PC-9 (cell line): ENCODE measurements around the gene IRX4. TPM values are rescaled to one million over a fixed set of nuclear protein-coding genes. Genes with fewer than 3 reads are reported as not detected.

Source experiments
- BruUV-seq: library from RNA; stranded (reverse); fragments of 400-500 nt; replicated peaks from 2 replicates; lab custom pipeline; 2021; lab: Mats Ljungman, UMichigan
- CTCF ChIA-PET: fragments of 300-600 bp; sonication (Branson Sonifier 250); formaldehyde crosslinking; loops from one replicate; lab custom pipeline; 2022; ENCODE audit warnings: antibody characterized with exemption; lab: Charles Lee
- POLR2A ChIA-PET: fragments of 300-600 bp; sonication (Branson Sonifier 250); formaldehyde crosslinking; loops from one replicate; lab custom pipeline; 2022; ENCODE audit warnings: antibody characterized with exemption; ENCODE audit not compliant: unreplicated experiment; lab: Charles Lee
- DNase-seq, 2 experiments: peaks; one replicate each; pipeline versions ENCODE4 v3.0.0 to v3.0.0-alpha.2; 2015 to 2022; ENCODE audit warnings: mixed read lengths in 1 of 2
- H2AFZ ChIP-seq: fragments of 200-600 bp; sonication (generic); 2 replicates; pipeline ENCODE4 v1.8.1; 2017; ENCODE audit warnings: antibody characterized with exemption
- H3F3A ChIP-seq: fragments of 200-600 bp; sonication (generic); 2 replicates; pipeline ENCODE4 v1.8.1; 2017; ENCODE audit warnings: antibody characterized with exemption, mild to moderate bottlenecking, low read depth; ENCODE audit not compliant: insufficient read depth
- H3K27ac ChIP-seq: fragments of 200-600 bp; sonication (generic); 2 replicates; pipeline ENCODE4 v1.6.1; 2016; ENCODE audit warnings: mixed run types
- H3K27me3 ChIP-seq: fragments of 200-600 bp; sonication (generic); 2 replicates; pipeline ENCODE4 v1.6.1; 2016; ENCODE audit warnings: low read depth, mixed run types; ENCODE audit not compliant: insufficient read depth
- H3K36me3 ChIP-seq: fragments of 200-600 bp; sonication (generic); 2 replicates; pipeline ENCODE4 v1.6.1; 2016; ENCODE audit warnings: low read depth, mixed run types
- H3K4me1 ChIP-seq: fragments of 200-600 bp; sonication (generic); replicated peaks from 2 replicates; pipeline ENCODE4 v1.6.1; 2016; ENCODE audit warnings: mixed run types; ENCODE audit not compliant: insufficient read depth
- H3K4me2 ChIP-seq: fragments of 200-600 bp; sonication (generic); 2 replicates; pipeline ENCODE4 v1.6.1; 2017; ENCODE audit warnings: mixed run types
- H3K4me3 ChIP-seq: fragments of 200-600 bp; sonication (generic); 2 replicates; pipeline ENCODE4 v1.6.1; 2016; ENCODE audit warnings: mixed run types
- H3K79me2 ChIP-seq: fragments of 200-600 bp; sonication (generic); 2 replicates; pipeline ENCODE4 v1.6.1; 2017; ENCODE audit warnings: low read depth, mixed run types
- H3K9me2 ChIP-seq: fragments of 200-600 bp; sonication (generic); 2 replicates; pipeline ENCODE4 v1.8.1; 2017; ENCODE audit warnings: mild to moderate bottlenecking; ENCODE audit not compliant: insufficient read depth
- H3K9me3 ChIP-seq: fragments of 200-600 bp; sonication (generic); 2 replicates; pipeline ENCODE4 v1.8.1; 2016; ENCODE audit warnings: low read depth; ENCODE audit not compliant: insufficient read depth
- H4K20me1 ChIP-seq: fragments of 200-600 bp; sonication (generic); 2 replicates; pipeline ENCODE4 v1.8.1; 2017; ENCODE audit not compliant: insufficient read depth
- EZH2 ChIP-seq: fragments of 200-600 bp; sonication (generic); IDR thresholded peaks from 2 replicates; pipeline ENCODE4 v1.8.0; 2017; ENCODE audit warnings: antibody characterized with exemption, low read depth
- intact Hi-C: fragments of 100-400 bp; cut with micrococcal nuclease; formaldehyde crosslinking; loops from one replicate; pipeline ENCODE4 v1.10.0; 2022; ENCODE audit not compliant: unreplicated experiment
- total RNA-seq: library from RNA; stranded (reverse); gene quantifications from 2 replicates; pipeline ENCODE4 v1.2.3, GENCODE V29; 2021
- TF ChIP-seq, protein P1 (sequence below): fragments of 200-600 bp; sonication (generic); conservative IDR thresholded peaks from 2 replicates; pipeline ENCODE4 v1.6.1; 2017; ENCODE audit warnings: mixed run types, antibody characterized with exemption, mild to moderate bottlenecking, moderate library complexity

The IRX4 gene
- total RNA-seq, 1 experiment from 2014 or later: not detected

- H3K4me1 ChIP-seq: no peaks in the 10 kb centered on the region
- no peaks in the 10 kb centered on the region for H3K36me3 ChIP-seq
- no peak overlapping the region for H3K4me2 ChIP-seq
- H3K27me3 ChIP-seq: peaks cover 90% of the 10 kb centered on the region
- H3K27ac ChIP-seq: no peak overlapping the region
- H3K9me3 ChIP-seq: no peaks in the 10 kb centered on the region
- no peaks in the 10 kb centered on the region for H3K79me2 ChIP-seq
- BruUV-seq: no TSS peak
- H3F3A ChIP-seq: no peaks in the 10 kb centered on the region
- ChIA-PET POLR2A (no interaction called here), CTCF (no interaction called here)
- H3K9me2 ChIP-seq: no peaks in the 10 kb centered on the region
- intact Hi-C loops: no loop called here
- no peak overlapping the region for H3K4me3 ChIP-seq
- H2AFZ ChIP-seq: no peak overlapping the region
- TF ChIP-seq, protein P1, sequence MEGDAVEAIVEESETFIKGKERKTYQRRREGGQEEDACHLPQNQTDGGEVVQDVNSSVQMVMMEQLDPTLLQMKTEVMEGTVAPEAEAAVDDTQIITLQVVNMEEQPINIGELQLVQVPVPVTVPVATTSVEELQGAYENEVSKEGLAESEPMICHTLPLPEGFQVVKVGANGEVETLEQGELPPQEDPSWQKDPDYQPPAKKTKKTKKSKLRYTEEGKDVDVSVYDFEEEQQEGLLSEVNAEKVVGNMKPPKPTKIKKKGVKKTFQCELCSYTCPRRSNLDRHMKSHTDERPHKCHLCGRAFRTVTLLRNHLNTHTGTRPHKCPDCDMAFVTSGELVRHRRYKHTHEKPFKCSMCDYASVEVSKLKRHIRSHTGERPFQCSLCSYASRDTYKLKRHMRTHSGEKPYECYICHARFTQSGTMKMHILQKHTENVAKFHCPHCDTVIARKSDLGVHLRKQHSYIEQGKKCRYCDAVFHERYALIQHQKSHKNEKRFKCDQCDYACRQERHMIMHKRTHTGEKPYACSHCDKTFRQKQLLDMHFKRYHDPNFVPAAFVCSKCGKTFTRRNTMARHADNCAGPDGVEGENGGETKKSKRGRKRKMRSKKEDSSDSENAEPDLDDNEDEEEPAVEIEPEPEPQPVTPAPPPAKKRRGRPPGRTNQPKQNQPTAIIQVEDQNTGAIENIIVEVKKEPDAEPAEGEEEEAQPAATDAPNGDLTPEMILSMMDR: no peak
- TF ChIP-seq EZH2: no peak; the same call in 1 of the 2 replicates
- no peaks in the 10 kb centered on the region for H4K20me1 ChIP-seq
- DNase-seq: no peak
Measured at GRCh38 chr5:1891391-1891790, 8.7 kb upstream of the IRX4 start.

- H3K4me3 ChIP-seq: no peak overlapping the region
- H2AFZ ChIP-seq: no peak overlapping the region
- no peaks in the 10 kb centered on the region for H3F3A ChIP-seq
- H3K36me3 ChIP-seq: no peaks in the 10 kb centered on the region
- H3K27ac ChIP-seq: no peak overlapping the region
- intact Hi-C loops: no loop called here
- H4K20me1 ChIP-seq: no peaks in the 10 kb centered on the region
- no peaks in the 10 kb centered on the region for H3K9me3 ChIP-seq
- POLR2A ChIA-PET: no interaction called here
- no TSS peak for BruUV-seq
- H3K9me2 ChIP-seq: no peaks in the 10 kb centered on the region
- H3K27me3 ChIP-seq: peaks cover 88% of the 10 kb centered on the region
- H3K4me2 ChIP-seq: no peak overlapping the region
- no peaks in the 10 kb centered on the region for H3K79me2 ChIP-seq
- CTCF ChIA-PET: no interaction called here
- TF ChIP-seq EZH2: no peak
- TF ChIP-seq, protein P1: no peak
- DNase-seq: no peak
- H3K4me1 ChIP-seq: no peaks in the 10 kb centered on the region
Measured at GRCh38 chr5:1890296-1890695, 7.6 kb upstream of the IRX4 start.

- CTCF ChIA-PET: no interaction called here
- POLR2A ChIA-PET: no interaction called here
- Histone ChIP-seq H3K27me3 (peaks cover 88% of the 10 kb centered on the region), H3F3A (no peaks in the 10 kb centered on the region), H3K27ac (no peak overlapping the region), H4K20me1 (no peaks in the 10 kb centered on the region), H2AFZ (no peak overlapping the region), H3K79me2 (no peaks in the 10 kb centered on the region), H3K9me3 (no peaks in the 10 kb centered on the region), H3K36me3 (no peaks in the 10 kb centered on the region), H3K4me1 (no peaks in the 10 kb centered on the region), H3K4me3 (no peak overlapping the region), H3K9me2 (no peaks in the 10 kb centered on the region), H3K4me2 (no peak overlapping the region)
- TF ChIP-seq, protein P1: no peak
- TF ChIP-seq EZH2: no peak
- DNase-seq: no peak
- intact Hi-C loops: no loop called here
- BruUV-seq: no TSS peak
Measured at GRCh38 chr5:1889321-1890065, 6.8 kb upstream of the IRX4 start.
